Liver (tissue), 9 donors: ENCODE measurements around the gene SPINK13. TPM values are rescaled to one million over a fixed set of nuclear protein-coding genes. Genes with fewer than 3 reads are reported as not detected.

ENCODE experiments used
- DNase-seq: peaks from one replicate; pipeline ENCODE4 v3.0.0-alpha.2; 2017; ENCODE audit warnings: low spot score
- H3K27ac ChIP-seq, 2 donors: one replicate each; pipeline ENCODE4 v1.7.0; 2013; ENCODE audit warnings: inconsistent platforms in 2 of 2, low read length in 2 of 2, control low read depth in 1 of 2, low read depth in 1 of 2, mild to moderate bottlenecking in 1 of 2
- H3K27me3 ChIP-seq, 4 donors: one replicate each; pipeline versions ENCODE4 v1.6.1 to v1.7.0; 2013; ENCODE audit warnings: low read length in 3 of 4, inconsistent platforms in 1 of 4, mild to moderate bottlenecking in 1 of 4, moderate library complexity in 1 of 4; ENCODE audit not compliant: control insufficient read depth in 4 of 4, insufficient read depth in 4 of 4
- H3K36me3 ChIP-seq, 4 donors: one replicate each; pipeline versions ENCODE4 v1.6.1 to v1.7.0; 2013; ENCODE audit warnings: low read length in 3 of 4, mild to moderate bottlenecking in 3 of 4, low read depth in 1 of 4, moderate library complexity in 1 of 4; ENCODE audit not compliant: control insufficient read depth in 4 of 4, insufficient read depth in 3 of 4
- H3K4me1 ChIP-seq, 4 donors: one replicate each; pipeline versions ENCODE4 v1.6.1 to v1.7.0; 2013; ENCODE audit warnings: low read length in 3 of 4, mild to moderate bottlenecking in 3 of 4, moderate library complexity in 1 of 4; ENCODE audit not compliant: control insufficient read depth in 4 of 4, insufficient read depth in 4 of 4
- H3K4me3 ChIP-seq, 3 donors: one replicate each; pipeline versions ENCODE4 v1.6.1 to v1.7.0; 2013; ENCODE audit warnings: low read length in 3 of 3, control low read depth in 1 of 3, low read depth in 1 of 3, mild to moderate bottlenecking in 1 of 3
- H3K9ac ChIP-seq, 2 donors: one replicate each; pipeline ENCODE4 v1.7.0; 2013; ENCODE audit warnings: low read length in 2 of 2, mild to moderate bottlenecking in 2 of 2, moderate library complexity in 2 of 2, control low read depth in 1 of 2, low read depth in 1 of 2
- H3K9me3 ChIP-seq, 4 donors: one replicate each; pipeline versions ENCODE4 v1.6.1 to v1.7.0; 2013; ENCODE audit warnings: low read length in 3 of 4; ENCODE audit not compliant: control insufficient read depth in 4 of 4
- EGR1 ChIP-seq, 2 donors: IDR thresholded peaks; 2 replicates each; pipeline ENCODE4 v1.6.1; 2016 to 2018; ENCODE audit warnings: antibody characterized with exemption in 2 of 2, low read depth in 2 of 2
- FOXA1 ChIP-seq: IDR thresholded peaks from 2 replicates; pipeline ENCODE4 v1.6.1; 2016; ENCODE audit warnings: antibody characterized with exemption
- FOXA2 ChIP-seq: IDR thresholded peaks from 2 replicates; pipeline ENCODE4 v1.6.1; 2016; ENCODE audit warnings: antibody characterized with exemption
- GABPA ChIP-seq, 2 donors: IDR thresholded peaks in 1 of 2; conservative IDR thresholded peaks in 1 of 2; 2 replicates each; pipeline ENCODE4 v1.6.1; 2016; ENCODE audit warnings: antibody characterized with exemption in 2 of 2, mild to moderate bottlenecking in 1 of 2, moderate library complexity in 1 of 2
- HNF4A ChIP-seq, 2 donors: conservative IDR thresholded peaks; 2 replicates each; pipeline ENCODE4 v1.6.1; 2016; ENCODE audit warnings: antibody characterized with exemption in 2 of 2, mild to moderate bottlenecking in 2 of 2
- HNF4G ChIP-seq: IDR thresholded peaks from 2 replicates; pipeline ENCODE4 v1.6.1; 2016; ENCODE audit warnings: antibody characterized with exemption
- JUND ChIP-seq, 2 donors: IDR thresholded peaks; 2 replicates each; pipeline ENCODE4 v1.6.1; 2016; ENCODE audit warnings: antibody characterized with exemption in 2 of 2
- NR2F2 ChIP-seq: IDR thresholded peaks from 2 replicates; pipeline ENCODE4 v1.6.1; 2016; ENCODE audit warnings: antibody characterized with exemption
- RAD21 ChIP-seq, 2 donors: IDR thresholded peaks; 2 replicates each; pipeline ENCODE4 v1.6.1; 2016; ENCODE audit warnings: antibody characterized with exemption in 2 of 2, mild to moderate bottlenecking in 2 of 2
- RXRA ChIP-seq, 2 donors: IDR thresholded peaks; 2 replicates each; pipeline ENCODE4 v1.6.1; 2017 to 2018; ENCODE audit warnings: antibody characterized with exemption in 2 of 2, mild to moderate bottlenecking in 1 of 2
- SP1 ChIP-seq: IDR thresholded peaks from 2 replicates; pipeline ENCODE4 v1.6.1; 2018; ENCODE audit warnings: antibody characterized with exemption, mild to moderate bottlenecking
- TAF1 ChIP-seq: conservative IDR thresholded peaks from 2 replicates; pipeline ENCODE4 v1.6.1; 2016; ENCODE audit warnings: antibody characterized with exemption, mild to moderate bottlenecking
- YY1 ChIP-seq: IDR thresholded peaks from 2 replicates; pipeline ENCODE4 v1.6.1; 2016; ENCODE audit warnings: antibody characterized with exemption, mild to moderate bottlenecking
- WGBS: extraction: QIAGEN DNeasy Blood & Tissue Kit; methylation state at CpG from one replicate; pipeline ENCODE4 v1.1.7; 2013; 5-methylcytosine and 5-hydroxymethylcytosine counted together
- polyA plus RNA-seq, 2 donors: library from polyadenylated mRNA; stranded (reverse) in 1 of 2; unstranded in 1 of 2; fragments of 200-250 nt in 1 of 2; fragments of >200 nt in 1 of 2; fragmentation: Nextera tagmentation in 1 of 2; extraction: Ambion mirVana in 1 of 2; gene quantifications; one replicate each; pipeline versions ENCODE4 v1.2.1 to v1.2.3, GENCODE V29; 2013 to 2015
- total RNA-seq, 2 donors: library from RNA; depleted of rRNA; stranded (reverse); fragments of >200 nt; gene quantifications; one replicate each; pipeline ENCODE4 v1.2.3, GENCODE V29; 2014
- TF ChIP-seq, protein P1 (sequence below): IDR thresholded peaks from 2 replicates; pipeline ENCODE4 v1.6.1; 2016; ENCODE audit warnings: antibody characterized with exemption
- TF ChIP-seq, protein P2 (sequence below): IDR thresholded peaks from 2 replicates; pipeline ENCODE4 v1.6.1; 2016; ENCODE audit warnings: antibody characterized with exemption, mild to moderate bottlenecking
- TF ChIP-seq, protein P3 (sequence below): IDR thresholded peaks from 2 replicates; pipeline ENCODE4 v1.6.1; 2016; ENCODE audit warnings: antibody characterized with exemption
- TF ChIP-seq, protein P4 (sequence below): IDR thresholded peaks from 2 replicates; pipeline ENCODE4 v1.6.1; 2016; ENCODE audit warnings: antibody characterized with exemption
- TF ChIP-seq, protein P5 (sequence below): fragments of 150-350 bp; IDR thresholded peaks from 2 replicates; pipeline ENCODE4 v1.5.1; 2017; ENCODE audit warnings: improper control_type of control experiment, low read depth, low read length; ENCODE audit not compliant: missing input control
- donor health status: healthy.
- donor health status: healthy.
- donor health status: healthy.
- donor health status: healthy.
- donor health status: healthy.

SPINK13 gene
- total and polyA plus RNA-seq, 4 donors = not detected

DNA sequence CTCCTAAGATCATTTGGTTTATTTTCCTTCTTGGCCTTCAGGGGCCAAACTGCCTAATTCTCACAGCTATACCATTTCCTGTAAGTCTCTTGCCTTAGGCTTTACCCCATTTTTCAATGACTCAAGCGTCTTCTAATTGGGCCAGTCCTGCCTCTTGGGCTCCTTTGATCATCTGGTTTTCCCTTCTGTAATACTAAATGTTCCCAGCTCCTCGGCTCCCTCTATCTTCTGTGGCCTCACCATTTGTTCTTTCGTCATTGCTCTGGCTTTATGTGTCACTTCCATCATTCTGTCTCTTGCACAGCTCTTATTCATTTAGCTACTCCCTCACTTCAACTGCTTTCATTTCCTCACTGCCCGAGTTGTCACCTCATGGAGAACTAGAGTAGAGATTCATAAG is 29.1 kb downstream of the SPINK13 start:
- 92% methylated on average over 4 of the region's 4 CpGs for WGBS
- DNase-seq = no peak
- H3K27ac ChIP-seq = no peak overlapping the region
- H3K4me3 ChIP-seq = no peak overlapping the region
- TF ChIP-seq HNF4G (no peak), RAD21 (IDR thresholded peaks at IDR 0.05) (no peak), FOXA2 (no peak), JUND (IDR thresholded peaks at IDR 0.05) (no peak), EGR1 (IDR thresholded peaks at IDR 0.05; ENCODE audit: low read depth in 2 of 2) (no peak), YY1 (no peak), SP1 (no peak), TAF1 (no peak), HNF4A (conservative IDR thresholded peaks at IDR 0.05) (no peak), RXRA (IDR thresholded peaks at IDR 0.05) (no peak), FOXA1 (no peak), NR2F2 (no peak), GABPA (IDR thresholded peaks at IDR 0.05 in 1 of 2, conservative IDR thresholded peaks at IDR 0.05 in 1 of 2) (no peak)
- TF ChIP-seq, protein P1, sequence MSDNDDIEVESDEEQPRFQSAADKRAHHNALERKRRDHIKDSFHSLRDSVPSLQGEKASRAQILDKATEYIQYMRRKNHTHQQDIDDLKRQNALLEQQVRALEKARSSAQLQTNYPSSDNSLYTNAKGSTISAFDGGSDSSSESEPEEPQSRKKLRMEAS = no peak
- TF ChIP-seq, protein P2, sequence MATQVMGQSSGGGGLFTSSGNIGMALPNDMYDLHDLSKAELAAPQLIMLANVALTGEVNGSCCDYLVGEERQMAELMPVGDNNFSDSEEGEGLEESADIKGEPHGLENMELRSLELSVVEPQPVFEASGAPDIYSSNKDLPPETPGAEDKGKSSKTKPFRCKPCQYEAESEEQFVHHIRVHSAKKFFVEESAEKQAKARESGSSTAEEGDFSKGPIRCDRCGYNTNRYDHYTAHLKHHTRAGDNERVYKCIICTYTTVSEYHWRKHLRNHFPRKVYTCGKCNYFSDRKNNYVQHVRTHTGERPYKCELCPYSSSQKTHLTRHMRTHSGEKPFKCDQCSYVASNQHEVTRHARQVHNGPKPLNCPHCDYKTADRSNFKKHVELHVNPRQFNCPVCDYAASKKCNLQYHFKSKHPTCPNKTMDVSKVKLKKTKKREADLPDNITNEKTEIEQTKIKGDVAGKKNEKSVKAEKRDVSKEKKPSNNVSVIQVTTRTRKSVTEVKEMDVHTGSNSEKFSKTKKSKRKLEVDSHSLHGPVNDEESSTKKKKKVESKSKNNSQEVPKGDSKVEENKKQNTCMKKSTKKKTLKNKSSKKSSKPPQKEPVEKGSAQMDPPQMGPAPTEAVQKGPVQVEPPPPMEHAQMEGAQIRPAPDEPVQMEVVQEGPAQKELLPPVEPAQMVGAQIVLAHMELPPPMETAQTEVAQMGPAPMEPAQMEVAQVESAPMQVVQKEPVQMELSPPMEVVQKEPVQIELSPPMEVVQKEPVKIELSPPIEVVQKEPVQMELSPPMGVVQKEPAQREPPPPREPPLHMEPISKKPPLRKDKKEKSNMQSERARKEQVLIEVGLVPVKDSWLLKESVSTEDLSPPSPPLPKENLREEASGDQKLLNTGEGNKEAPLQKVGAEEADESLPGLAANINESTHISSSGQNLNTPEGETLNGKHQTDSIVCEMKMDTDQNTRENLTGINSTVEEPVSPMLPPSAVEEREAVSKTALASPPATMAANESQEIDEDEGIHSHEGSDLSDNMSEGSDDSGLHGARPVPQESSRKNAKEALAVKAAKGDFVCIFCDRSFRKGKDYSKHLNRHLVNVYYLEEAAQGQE = no peak
- TF ChIP-seq, protein P3, sequence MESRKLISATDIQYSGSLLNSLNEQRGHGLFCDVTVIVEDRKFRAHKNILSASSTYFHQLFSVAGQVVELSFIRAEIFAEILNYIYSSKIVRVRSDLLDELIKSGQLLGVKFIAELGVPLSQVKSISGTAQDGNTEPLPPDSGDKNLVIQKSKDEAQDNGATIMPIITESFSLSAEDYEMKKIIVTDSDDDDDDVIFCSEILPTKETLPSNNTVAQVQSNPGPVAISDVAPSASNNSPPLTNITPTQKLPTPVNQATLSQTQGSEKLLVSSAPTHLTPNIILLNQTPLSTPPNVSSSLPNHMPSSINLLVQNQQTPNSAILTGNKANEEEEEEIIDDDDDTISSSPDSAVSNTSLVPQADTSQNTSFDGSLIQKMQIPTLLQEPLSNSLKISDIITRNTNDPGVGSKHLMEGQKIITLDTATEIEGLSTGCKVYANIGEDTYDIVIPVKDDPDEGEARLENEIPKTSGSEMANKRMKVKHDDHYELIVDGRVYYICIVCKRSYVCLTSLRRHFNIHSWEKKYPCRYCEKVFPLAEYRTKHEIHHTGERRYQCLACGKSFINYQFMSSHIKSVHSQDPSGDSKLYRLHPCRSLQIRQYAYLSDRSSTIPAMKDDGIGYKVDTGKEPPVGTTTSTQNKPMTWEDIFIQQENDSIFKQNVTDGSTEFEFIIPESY = no peak
- TF ChIP-seq, protein P4, sequence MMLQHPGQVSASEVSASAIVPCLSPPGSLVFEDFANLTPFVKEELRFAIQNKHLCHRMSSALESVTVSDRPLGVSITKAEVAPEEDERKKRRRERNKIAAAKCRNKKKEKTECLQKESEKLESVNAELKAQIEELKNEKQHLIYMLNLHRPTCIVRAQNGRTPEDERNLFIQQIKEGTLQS = no peak
- H3K9ac ChIP-seq = no peak overlapping the region
- H3K9me3 ChIP-seq = no peaks in the 10 kb centered on the region
- H3K4me1 ChIP-seq = peaks cover 0 to 1% (median 0%) of the 10 kb centered on the region in 4 donors
- H3K36me3 ChIP-seq = no peaks in the 10 kb centered on the region
- no peaks in the 10 kb centered on the region for H3K27me3 ChIP-seq

DNA sequence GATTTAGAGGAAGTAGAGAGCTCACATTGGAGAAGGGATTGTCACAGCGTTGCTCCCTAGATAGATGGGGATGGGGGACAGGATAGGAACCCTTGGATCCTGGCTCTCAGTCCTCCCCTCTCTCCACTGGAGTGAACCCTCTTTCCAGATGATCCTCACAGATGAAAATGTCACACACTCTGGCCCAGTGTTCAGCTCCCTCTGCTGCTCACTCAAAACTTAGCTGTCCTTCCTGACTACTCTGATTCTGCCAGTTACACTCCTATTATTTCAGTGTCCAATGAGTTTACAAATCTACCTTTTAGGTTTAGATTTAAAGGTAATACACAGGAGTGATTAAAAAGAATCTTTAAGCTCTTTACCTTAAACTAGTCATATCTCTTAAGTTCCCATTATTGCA is 37.9 kb downstream of the SPINK13 start:
- 93% methylated on average over 1 of the region's 1 CpG for WGBS
- Histone ChIP-seq H3K36me3 (no peaks in the 10 kb centered on the region), H3K27ac (no peak overlapping the region), H3K9ac (no peak overlapping the region), H3K9me3 (peaks cover 0 to 1% (median 0%) of the 10 kb centered on the region in 4 donors), H3K27me3 (no peaks in the 10 kb centered on the region), H3K4me1 (peaks cover 0 to 1% (median 0%) of the 10 kb centered on the region in 4 donors), H3K4me3 (no peak overlapping the region)
- no peak for DNase-seq
- TF ChIP-seq YY1 (no peak), FOXA2 (no peak), FOXA1 (no peak), TAF1 (no peak), JUND (IDR thresholded peaks at IDR 0.05) (no peak), EGR1 (IDR thresholded peaks at IDR 0.05; ENCODE audit: low read depth in 2 of 2) (no peak), GABPA (IDR thresholded peaks at IDR 0.05 in 1 of 2, conservative IDR thresholded peaks at IDR 0.05 in 1 of 2) (no peak)
- TF ChIP-seq, protein P2 = no peak
- TF ChIP-seq, protein P5, sequence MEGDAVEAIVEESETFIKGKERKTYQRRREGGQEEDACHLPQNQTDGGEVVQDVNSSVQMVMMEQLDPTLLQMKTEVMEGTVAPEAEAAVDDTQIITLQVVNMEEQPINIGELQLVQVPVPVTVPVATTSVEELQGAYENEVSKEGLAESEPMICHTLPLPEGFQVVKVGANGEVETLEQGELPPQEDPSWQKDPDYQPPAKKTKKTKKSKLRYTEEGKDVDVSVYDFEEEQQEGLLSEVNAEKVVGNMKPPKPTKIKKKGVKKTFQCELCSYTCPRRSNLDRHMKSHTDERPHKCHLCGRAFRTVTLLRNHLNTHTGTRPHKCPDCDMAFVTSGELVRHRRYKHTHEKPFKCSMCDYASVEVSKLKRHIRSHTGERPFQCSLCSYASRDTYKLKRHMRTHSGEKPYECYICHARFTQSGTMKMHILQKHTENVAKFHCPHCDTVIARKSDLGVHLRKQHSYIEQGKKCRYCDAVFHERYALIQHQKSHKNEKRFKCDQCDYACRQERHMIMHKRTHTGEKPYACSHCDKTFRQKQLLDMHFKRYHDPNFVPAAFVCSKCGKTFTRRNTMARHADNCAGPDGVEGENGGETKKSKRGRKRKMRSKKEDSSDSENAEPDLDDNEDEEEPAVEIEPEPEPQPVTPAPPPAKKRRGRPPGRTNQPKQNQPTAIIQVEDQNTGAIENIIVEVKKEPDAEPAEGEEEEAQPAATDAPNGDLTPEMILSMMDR = no peak
- TF ChIP-seq, protein P1 = no peak
- TF ChIP-seq, protein P3 = no peak
